Measurements from ENCODE around the gene OVOL2.
"Not testable (repeated sequence)": the region's sequence is repeated elsewhere in the genome, so short reads cannot be mapped to it uniquely, and the experiment has no call there.

OVOL2 gene

DNA sequence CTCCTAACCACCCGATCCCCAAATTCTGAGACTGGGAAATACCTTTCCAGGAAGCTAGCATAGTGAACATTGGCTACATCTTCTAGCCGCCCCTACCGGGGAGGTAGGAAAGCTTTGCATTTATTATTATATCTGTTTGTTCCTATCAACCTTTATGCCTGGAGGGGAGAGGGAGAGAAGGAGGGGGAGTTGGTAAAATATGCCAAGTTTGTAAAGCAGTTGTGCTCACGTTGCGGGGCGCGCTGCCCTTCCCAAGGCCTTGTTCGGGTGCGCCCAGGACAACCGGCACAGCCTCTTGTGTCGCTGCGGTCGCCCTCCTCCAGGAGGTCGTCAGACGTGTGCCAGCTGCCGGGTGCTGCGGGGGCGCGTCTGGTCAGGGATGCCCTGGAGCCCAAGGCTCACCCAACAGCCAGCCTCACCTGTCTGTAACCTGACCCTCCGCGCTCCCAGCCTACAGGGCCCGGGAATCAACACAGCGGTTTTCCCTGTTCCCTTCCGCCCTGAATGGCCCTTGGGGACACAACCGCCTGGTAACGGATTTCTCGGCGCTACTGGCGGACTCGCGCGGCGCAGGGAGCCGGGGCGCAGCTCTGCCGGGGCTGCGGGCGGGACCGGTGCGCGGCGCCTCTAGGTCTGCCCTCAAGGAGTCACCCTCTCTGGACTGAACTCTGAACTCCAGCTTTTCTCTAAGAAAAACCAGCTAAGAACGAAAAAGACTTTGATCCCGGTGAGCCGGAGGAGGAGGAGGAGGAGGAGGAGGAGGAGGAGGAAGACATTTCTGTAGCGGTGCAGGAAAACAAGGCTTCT, 1.1 kb upstream of the OVOL2 start:
- no peak for DNase-seq

- DNase-seq: no peak
Measured at GRCh38 chr20:18057994-18058349, 256 bp upstream of the OVOL2 start.

DNA sequence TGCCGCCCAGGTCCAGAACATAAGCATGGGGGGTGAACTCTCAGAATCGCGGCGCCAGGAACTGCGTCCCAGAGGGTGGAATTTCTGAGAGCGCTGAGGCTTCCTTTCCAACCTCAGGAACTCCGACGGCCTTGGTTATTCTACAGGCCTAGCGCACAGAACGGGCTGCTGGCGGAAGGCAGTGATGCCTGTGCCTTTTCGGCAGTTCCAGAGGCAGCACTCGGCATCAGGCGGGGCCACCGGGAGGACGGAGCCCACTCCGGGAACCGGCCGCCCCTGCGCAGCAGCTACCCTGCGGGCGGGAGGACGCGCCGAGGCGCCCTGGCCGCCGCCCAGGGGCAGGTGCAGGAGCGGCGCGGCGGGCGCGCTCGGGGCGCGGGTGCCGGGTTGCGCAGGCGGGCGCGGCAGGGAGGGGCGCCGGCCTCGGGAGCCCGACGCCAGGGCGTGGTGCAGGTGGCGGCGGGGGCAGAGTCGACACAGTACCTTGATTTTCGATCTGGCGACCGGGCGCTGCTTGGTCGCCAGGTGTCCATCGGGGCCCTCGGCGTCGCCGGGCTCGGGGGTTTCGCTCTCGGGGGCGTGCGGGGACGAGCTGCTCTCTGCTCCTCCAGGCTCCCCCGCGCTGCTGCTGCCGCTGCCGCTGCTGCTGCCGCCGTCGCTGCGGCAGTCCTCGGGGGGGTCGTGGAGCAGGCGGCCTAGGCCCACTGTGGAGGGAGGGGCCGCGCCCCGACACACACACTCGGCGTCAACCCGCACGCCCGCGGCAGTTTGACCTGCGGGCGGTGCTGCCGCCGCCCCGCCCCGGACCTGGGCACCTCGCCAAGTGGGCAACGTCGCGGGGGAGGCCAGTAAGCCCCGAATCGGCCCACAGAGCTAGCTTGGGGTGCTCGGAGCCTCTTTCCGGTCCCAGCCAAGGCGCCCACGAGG, 1.3 kb downstream of the OVOL2 start:
- peak in 1 of 58 donors; percentile 40 for DNase-seq

DNA sequence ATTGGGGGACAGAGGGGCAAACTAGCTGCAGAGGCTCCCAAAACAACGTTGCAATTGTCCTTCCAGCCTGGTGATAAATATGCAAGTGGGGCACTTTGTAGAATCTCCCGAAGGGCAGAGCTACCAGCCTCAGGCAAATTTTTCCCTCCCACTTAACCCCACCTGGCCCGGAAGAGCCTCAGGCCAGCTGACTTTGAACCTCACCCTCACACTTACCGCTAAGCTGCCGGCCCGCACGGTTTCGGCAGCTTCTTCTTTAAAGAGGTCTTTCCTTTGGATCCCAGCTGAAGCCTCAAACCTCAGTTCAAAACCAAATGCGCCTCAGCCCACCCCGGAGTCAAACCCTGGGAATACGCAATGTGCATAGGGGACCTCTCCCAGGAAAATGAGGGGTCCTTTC, 2.5 kb downstream of the OVOL2 start:
- DNase-seq: no peak

DNA sequence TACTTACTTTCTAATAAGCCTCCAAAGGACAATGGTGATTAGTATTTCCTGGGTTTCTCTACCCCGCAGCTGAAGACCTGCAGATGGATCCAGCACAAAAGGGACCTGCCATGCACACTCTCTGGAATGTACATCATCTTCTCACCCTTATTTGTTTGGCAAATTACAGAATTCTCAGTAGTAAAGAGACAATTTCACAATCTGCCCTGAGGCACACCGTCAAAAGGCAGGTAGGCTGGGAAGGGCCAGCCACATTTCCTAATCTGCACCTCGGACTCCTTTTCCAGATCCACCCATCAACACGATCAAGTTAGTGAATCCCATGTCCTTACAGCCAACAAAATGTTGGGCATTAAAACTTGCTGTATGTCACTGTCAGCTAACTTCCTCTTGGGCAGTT, 4.9 kb downstream of the OVOL2 start:
- no peak for DNase-seq

DNA sequence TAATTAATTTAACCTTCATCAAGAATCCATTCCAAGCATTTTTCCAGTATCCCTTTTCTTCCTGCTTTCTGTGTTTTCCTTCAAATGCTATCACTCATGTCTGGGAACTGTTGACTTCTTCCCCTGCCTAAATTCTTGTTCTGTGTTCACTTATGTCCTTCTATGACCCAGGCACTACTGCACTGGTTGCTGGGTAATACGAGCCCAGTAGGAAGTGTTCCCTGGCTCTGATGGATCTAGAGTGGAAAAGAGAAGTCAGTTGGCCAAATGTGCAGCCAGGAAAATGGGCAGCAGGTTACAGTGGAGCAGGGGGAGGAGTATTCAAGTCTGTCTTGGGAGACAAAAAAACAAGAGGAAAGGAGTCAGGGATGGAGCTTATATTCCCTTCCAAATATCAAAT, 7.1 kb downstream of the OVOL2 start:
- DNase-seq: no peak

GRCh38 chr20:18048176-18048575, 9.5 kb downstream of the OVOL2 start:
- no peak for DNase-seq

DNA sequence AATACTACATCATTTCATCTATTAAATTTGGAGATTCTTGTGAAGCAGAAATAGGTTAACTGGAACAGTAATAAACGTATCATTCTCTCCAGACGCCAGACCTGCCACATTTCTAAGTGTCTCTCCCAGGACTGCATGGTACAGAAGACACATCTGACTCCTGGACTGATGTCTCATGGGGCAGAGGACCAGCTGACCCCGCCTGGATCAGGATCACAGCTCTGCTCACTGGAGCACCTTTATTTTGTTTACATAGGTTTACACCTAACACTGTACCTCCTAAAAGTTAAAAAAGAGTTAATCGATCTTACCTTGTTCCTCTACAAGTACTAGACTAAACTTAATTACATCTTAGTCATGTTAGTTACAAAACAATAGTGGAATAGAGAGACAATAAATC, 11.2 kb downstream of the OVOL2 start:
- no peak for DNase-seq

DNA sequence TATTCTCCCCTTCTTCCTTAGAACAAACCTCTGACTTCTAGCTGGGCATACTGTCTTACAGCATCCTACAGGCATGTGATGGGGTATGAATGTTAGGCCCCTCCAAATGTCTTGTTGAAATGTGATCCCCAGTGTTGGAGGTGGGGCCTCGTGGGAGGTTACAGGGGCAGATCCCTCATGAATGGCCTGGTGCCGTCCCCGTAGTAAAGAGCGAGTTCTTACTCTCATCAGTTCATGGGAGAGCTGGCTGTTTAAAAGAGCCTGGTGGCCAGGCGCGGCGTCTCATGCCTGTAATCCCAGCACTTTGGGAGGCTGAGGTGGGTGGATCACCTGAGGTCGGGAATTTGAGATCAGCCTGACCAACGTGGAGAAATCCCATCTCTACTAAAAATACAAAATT, 15.5 kb downstream of the OVOL2 start:
- no peak for DNase-seq

- DNase-seq: no peak
Measured at GRCh38 chr20:18041462-18041861, 16.3 kb downstream of the OVOL2 start.

DNA sequence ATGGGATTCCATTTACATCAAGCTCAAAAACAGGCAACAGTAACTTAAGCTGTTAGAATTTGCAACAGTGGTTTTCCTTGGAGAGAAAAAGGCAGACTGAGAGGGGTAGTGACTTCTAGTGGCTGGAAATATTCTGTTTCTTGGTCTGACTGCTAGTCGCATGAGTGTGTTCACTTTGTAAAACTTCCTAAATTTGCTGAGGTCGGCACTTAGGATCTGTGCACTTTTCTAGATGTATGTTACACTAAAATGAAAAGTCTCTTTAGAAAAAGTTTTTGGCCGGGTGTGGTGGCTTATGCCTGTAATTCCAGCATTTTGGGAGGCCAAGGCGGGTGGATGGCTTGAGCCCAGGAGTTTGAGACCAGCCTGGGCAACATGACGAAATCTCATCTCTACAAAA, 18.7 kb downstream of the OVOL2 start:
- no peak for DNase-seq

GRCh38 chr20:18034039-18034438, 23.7 kb downstream of the OVOL2 start:
- DNase-seq: no peak

DNA sequence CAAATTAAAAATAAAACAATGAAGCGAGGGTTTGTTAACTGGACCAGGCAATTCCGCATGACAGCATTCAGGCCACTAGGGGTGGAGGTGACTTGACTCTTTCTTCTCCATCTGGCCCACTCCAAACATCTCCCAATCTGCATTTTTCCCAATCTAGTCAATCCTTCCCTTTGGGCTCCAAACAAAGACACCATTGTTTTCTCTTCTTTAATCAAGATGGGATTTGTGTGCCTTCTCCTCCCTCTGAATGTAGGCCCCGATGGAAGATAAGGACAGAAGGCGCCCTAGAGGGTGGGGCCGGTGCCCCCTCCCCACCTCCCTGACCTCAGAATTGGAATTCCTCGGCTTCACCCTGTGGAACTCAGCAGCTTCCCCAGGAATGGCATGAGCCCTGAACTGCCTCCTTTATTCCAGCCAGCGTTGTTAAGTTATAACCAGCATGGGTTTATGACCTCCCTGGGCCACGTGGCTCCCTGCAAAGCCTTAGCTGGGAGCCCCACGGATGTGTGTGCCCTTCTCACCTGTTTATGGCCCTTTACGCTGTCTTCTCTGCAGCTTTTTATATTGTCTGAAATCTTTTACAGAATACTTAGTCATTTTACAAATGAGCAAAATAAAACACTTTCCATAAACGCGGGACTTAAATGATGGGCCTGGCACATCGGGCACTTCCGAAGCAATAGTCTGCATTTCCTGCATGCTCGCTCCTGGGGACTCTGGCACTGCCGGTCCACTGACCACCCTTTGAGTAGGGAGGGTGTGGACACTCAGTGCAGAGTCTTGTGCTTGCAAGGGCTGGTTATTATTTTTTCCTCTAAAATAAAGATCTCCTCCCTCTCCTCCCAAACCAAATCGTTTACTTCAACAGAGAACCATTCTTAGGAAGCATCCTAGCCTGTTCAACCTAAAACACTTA, 24.5 kb downstream of the OVOL2 start:
- DNase-seq: no peak

DNA sequence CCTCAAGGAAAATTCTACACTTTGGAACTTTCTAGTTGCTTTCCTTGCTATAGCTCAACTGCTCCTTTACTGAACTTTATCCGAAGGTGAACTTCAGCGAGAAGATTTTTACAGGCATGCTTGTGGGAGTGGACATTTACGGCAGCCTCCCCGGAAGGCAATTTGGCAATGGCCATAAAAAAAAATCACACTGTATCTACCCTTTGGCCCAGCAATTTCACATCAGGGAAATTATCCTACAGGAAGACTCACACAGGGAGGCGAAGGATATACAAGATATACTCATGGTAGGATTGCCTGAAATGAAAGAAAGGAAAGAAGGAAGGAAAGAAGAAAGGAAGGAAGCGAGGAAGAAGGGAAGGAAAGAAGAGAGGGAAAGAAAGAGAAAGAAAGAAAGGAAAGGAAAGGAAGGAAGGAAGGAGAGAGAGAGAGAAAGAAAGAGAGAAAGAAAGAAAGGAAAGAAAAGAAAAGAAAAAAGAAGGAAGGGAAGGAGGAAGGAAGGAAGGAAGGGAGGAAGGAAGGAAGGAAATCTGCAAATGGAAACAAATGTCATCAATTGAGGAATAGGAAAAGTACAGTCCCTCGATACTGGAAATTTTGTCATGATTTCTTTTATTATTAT, 25.7 kb downstream of the OVOL2 start:
- no peak for DNase-seq

- DNase-seq: no peak
Measured at GRCh38 chr20:18031050-18031449, 26.7 kb downstream of the OVOL2 start.

- DNase-seq: no peak
Measured at GRCh38 chr20:18030020-18030419, 27.7 kb downstream of the OVOL2 start.

DNA sequence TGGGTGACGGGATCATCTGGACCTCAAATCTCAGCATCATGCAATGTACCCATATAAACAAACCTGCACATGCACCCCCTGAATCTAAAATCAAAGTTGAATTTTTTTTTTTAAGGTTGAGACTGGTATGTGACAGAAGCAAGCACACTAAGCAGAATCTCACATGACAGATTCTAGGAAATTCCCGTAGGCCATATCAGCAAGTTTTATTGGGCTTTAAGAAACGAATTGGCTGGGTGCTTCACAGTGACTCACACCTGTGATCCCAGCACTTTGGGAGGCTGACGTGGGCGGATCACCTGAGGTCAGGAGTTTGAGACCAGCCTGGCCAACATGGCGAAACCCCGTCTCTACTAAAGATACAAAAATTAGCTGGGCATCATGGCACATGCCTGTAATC, 30.7 kb downstream of the OVOL2 start:
- not testable (repeated sequence) for DNase-seq

GRCh38 chr20:18024606-18025127, 33.0 kb downstream of the OVOL2 start:
- no peak for DNase-seq

DNA sequence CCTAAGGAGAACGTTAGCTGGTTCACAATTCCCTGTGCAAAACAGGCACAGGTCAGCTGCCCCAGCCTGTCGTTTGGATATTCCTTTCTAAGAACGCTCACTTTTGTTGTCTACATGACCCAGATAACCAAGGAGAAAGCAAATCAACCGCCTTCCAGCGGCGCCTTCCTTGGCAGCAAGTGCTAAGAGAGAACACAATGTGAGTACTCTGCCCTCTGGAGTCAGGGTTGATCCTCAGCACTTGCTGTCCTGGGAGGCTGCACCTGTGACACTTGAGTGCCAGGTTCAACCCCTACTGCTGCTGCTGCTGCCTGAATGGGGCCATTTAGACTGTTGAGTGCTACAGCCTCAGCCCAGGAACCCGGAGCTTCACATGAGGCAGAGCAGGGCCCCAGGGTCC, 36.8 kb downstream of the OVOL2 start:
- DNase-seq: peak in 1 of 58 donors; percentile 8

DNA sequence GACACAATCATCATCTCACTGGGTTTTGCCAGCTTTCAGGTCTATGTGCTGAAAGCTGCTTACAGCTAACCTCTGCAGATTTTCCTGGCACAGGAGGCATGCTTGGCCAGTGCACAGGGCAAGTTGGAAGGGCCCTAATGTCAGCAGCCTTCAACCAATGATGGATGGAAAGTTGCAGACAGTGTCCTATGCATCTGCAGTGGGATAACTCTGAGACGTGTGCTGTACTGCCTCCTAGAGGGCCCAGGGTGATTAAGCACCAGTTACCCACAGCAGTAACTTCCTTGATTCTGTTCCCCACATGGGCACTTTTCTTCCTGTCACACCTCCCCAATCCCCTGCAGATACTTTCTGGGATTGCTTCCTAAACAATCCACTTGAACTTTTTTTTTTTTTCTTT, 38.6 kb downstream of the OVOL2 start:
- no peak for DNase-seq

GRCh38 chr20:18018100-18018499, 39.6 kb downstream of the OVOL2 start:
- DNase-seq: no peak
